ENCODE data around the gene PSMB8. TPM values are rescaled to one million over a fixed set of nuclear protein-coding genes. Genes with fewer than 3 reads are reported as not detected.
A peak's percentile ranks its signal among the peaks of the same experiment; 100 is the strongest.

Gene PSMB8
- total RNA-seq, 6 donors from 2014 or later = 48.2 to 110 (median 71.7) TPM

DNA sequence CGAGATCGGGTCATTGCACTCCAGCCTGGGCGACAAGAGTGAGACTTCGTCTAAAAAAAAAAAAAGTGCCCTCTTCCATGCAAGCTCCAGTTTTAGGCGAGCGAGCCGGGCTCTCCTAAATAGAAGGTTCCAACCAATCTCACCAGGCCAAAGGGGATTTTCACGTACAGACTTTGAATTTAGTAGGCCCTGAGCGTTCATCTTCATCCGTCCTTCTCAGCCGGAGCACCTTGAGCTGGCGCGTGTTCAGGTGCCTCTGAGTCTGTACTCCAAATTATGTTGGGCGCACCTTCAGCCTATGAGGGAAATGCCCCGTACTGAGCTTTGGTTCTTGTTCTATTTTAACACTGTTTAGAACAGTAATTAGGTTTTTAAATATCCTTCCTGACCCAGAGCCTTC lies 4.5 kb downstream of the PSMB8 start:
- H3K36me3 ChIP-seq = peaks cover 0 to 46% (median 21%) of the 10 kb centered on the region in 4 donors
- 89 to 90% methylated on average over 15 of the region's 15 CpGs for WGBS, 2 donors
- H3K27me3 ChIP-seq = no peaks in the 10 kb centered on the region
- peaks cover 18 to 39% (median 27%) of the 10 kb centered on the region in 4 donors for H3K4me1 ChIP-seq
- no peak for ATAC-seq (ENCODE audit: low FRiP score in 2 of 2)
- H3K4me3 ChIP-seq = no peak overlapping the region
- no peaks in the 10 kb centered on the region for H3K9me3 ChIP-seq
- no peak for DNase-seq
- TF ChIP-seq POLR2A (IDR thresholded peaks at IDR 0.05) (no peak), EP300 (IDR thresholded peaks at IDR 0.05) (no peak), POLR2AphosphoS5 (IDR thresholded peaks at IDR 0.05) (no peak)
- TF ChIP-seq, protein P1, sequence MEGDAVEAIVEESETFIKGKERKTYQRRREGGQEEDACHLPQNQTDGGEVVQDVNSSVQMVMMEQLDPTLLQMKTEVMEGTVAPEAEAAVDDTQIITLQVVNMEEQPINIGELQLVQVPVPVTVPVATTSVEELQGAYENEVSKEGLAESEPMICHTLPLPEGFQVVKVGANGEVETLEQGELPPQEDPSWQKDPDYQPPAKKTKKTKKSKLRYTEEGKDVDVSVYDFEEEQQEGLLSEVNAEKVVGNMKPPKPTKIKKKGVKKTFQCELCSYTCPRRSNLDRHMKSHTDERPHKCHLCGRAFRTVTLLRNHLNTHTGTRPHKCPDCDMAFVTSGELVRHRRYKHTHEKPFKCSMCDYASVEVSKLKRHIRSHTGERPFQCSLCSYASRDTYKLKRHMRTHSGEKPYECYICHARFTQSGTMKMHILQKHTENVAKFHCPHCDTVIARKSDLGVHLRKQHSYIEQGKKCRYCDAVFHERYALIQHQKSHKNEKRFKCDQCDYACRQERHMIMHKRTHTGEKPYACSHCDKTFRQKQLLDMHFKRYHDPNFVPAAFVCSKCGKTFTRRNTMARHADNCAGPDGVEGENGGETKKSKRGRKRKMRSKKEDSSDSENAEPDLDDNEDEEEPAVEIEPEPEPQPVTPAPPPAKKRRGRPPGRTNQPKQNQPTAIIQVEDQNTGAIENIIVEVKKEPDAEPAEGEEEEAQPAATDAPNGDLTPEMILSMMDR (IDR thresholded peaks at IDR 0.05) = no peak
- H3K27ac ChIP-seq = peak overlapping the region; percentile 89 to 99 (median 92)

DNA sequence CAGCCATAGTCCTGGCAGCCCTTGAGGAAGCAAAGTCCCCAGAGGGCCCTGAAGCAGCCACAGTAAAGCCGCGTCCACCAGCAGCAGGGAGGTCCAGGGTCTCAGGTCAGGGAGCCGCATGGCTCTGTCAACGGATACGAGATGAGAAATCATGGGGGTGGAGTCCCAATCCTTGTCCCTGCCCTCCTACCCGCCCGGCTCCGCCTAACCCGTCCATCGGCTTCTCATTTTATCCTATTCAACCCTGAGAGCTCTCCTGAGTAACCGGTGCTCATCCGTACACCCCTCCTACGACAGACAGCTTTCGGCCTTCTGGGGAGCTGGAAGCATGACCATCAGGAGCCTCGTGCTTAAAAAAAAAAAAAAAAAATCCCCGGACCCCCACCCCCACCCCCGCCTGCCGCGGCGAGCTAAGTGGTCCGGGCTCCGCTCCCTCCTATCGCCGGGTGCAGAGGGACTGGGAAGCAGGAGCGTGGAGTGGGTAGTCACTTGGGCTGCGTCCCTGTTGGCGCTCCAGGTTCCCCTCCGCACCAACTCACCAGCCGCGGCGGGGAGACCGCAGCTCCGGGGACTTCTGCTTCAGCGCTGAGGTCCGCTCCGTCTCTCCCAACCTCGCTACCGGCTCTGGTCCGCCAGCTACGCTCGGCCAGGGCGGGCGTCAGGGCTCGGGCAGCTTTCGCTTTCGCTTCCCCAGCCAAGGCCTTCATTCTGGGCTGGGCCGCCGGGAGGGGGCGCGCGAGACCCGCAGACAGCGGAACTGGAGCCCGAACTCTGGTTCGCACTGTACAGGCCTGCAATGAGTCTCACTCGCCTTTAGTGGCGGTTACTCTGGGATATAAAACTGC lies 5.5 kb downstream of the PSMB8 start, which contains the start of gene TAP2:
Gene TAP2 (minus strand): TSS at position 626 of the 845 bp plus-strand sequence. CDS start 506 bp downstream, at position 120.
- Histone ChIP-seq H3K9me3 (no peaks in the 10 kb centered on the region), H3K27ac (peak within 1 kb of the TSS; percentile 89 to 99 (median 92)), H3K4me1 (peaks cover 18 to 39% (median 26%) of the 10 kb centered on the region in 4 donors), H3K27me3 (no peaks in the 10 kb centered on the region), H3K4me3 (peak within 1 kb of the TSS; percentile 47 to 80 (median 68)), H3K36me3 (peaks cover 0 to 55% (median 23%) of the 10 kb centered on the region in 4 donors)
- peak; percentile 98 to 100 for DNase-seq
- WGBS, 2 donors = 0 to 1% methylated on average over 23 to 53 of the region's 57 CpGs
- TF ChIP-seq, protein P1 (IDR thresholded peaks at IDR 0.05) = peak; percentile 95 to 99 (median 97)
- TF ChIP-seq POLR2A (IDR thresholded peaks at IDR 0.05) = peak in 3 of 4 donors; percentile 45 to 75 (median 48)
- peak; percentile 90 to 94 for TF ChIP-seq POLR2AphosphoS5 (IDR thresholded peaks at IDR 0.05)
- TF ChIP-seq EP300 (IDR thresholded peaks at IDR 0.05) = peak in 1 of 4 donors; percentile 64
- ATAC-seq (ENCODE audit: low FRiP score in 2 of 2) = peak; percentile 98 to 99

DNA sequence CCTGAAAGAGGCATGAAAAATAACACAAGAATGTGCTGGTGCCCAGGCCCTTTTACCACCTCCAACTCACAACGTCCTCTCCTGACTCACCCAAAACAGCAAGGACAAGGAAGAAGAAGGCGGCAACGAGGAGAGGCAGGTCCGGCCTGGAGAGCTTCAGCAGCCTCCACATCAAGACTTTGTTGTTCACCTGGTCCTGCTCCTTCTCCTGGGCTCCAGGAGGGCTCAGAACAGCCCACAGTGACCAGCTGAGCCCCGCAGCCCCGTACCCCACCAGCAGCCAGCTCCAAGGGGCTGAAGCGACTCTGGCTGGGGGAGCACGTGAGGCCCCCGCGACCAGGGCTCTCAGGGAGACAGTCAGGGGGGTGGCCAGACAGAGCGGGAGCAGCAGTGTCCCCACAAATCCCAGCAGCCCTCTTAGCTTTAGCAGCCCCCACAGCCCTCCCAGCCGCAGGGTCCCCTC lies 6.2 kb downstream of the PSMB8 start:
- Histone ChIP-seq H3K36me3 (peaks cover 0 to 55% (median 23%) of the 10 kb centered on the region in 4 donors), H3K4me1 (peaks cover 15 to 32% (median 20%) of the 10 kb centered on the region in 4 donors), H3K4me3 (peak overlapping the region; percentile 47 to 80 (median 68)), H3K27me3 (no peaks in the 10 kb centered on the region), H3K9me3 (no peaks in the 10 kb centered on the region), H3K27ac (peak overlapping the region; percentile 89 to 99 (median 92))
- 26 to 27% methylated on average over 7 to 12 of the region's 12 CpGs for WGBS, 2 donors
- no peak for TF ChIP-seq EP300 (IDR thresholded peaks at IDR 0.05)
- TF ChIP-seq, protein P1 (IDR thresholded peaks at IDR 0.05) = no peak
- no peak for TF ChIP-seq POLR2AphosphoS5 (IDR thresholded peaks at IDR 0.05)
- no peak for TF ChIP-seq POLR2A (IDR thresholded peaks at IDR 0.05)
- peak in 1 of 2 donors; percentile 66 for DNase-seq
- no peak for ATAC-seq (ENCODE audit: low FRiP score in 2 of 2)

DNA sequence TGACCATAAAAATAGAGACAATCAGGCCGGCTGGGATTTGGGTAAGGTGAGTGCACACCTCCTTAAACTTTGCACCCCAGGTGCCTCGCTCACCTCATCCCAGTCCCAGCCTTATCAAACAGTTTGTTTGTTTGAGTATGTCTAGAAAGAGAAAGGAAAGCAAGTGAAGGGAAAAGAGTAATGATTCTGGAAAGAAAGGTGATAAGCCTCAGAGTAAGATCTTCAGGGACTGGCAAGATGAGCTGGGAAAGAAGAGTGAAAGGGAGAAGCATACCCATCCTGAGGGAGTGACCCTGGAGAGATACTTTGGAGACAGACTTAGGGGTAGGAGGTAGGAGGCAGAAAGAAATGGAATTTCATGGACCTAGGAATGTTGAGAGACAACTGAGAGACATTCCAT lies 7.0 kb downstream of the PSMB8 start:
- TF ChIP-seq POLR2AphosphoS5 (IDR thresholded peaks at IDR 0.05) = no peak
- TF ChIP-seq POLR2A (IDR thresholded peaks at IDR 0.05) = no peak
- TF ChIP-seq EP300 (IDR thresholded peaks at IDR 0.05) = no peak
- TF ChIP-seq, protein P1 (IDR thresholded peaks at IDR 0.05) = no peak
- Histone ChIP-seq H3K4me1 (peaks cover 12 to 25% (median 14%) of the 10 kb centered on the region in 4 donors), H3K36me3 (peaks cover 0 to 56% (median 26%) of the 10 kb centered on the region in 4 donors)

More for the DNA sequence above, 7.0 kb downstream of the PSMB8 start:
- no peaks in the 10 kb centered on the region for H3K27me3 ChIP-seq
- no peak for ATAC-seq (ENCODE audit: low FRiP score in 2 of 2)
- 80 to 100% methylated on average over 2 of the region's 2 CpGs for WGBS, 2 donors
- no peak for DNase-seq
- H3K27ac ChIP-seq = no peak overlapping the region
- H3K9me3 ChIP-seq = no peaks in the 10 kb centered on the region
- H3K4me3 ChIP-seq = no peak overlapping the region

All from upper lobe of left lung (tissue), 6 donors.